Measurements from ENCODE around the gene IRF1. TPM values are rescaled to one million over a fixed set of nuclear protein-coding genes. Genes with fewer than 3 reads are reported as not detected.

Gene IRF1
- total RNA-seq, 1 experiment from 2014 or later: 5.7 TPM

DNA sequence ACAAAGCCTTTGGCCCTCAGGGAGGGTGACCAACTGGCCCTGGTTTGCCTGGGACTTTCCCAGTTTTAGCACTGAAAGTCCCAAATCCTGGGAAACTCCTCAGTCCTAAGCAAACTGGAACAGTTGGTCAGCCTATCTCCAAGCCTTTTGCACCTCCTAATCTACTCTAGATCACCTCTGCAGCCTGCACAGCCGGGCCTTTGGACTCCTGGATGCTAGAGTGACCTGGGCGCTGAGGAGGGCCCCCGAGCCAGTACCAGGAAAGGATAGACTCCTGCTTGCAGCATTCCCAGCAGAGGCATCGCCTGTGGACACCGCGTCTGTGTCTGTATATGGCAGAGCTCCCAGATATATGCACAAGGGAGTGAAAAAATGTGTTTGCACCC, 15.1 kb downstream of the IRF1 start:
- no peak for DNase-seq (ENCODE audit: low spot score)
- Histone ChIP-seq H3K9me3 (ENCODE audit: low read depth, low read length, poor library complexity, severe bottlenecking) (no peaks in the 10 kb centered on the region), H3K4me3 (ENCODE audit: low read depth, low read length, poor library complexity, severe bottlenecking) (no peak overlapping the region), H3K4me1 (ENCODE audit: insufficient read depth, low read length, poor library complexity, severe bottlenecking) (no peaks in the 10 kb centered on the region), H3K27ac (ENCODE audit: low read depth, low read length, poor library complexity, severe bottlenecking) (no peak overlapping the region), H3K27me3 (replicated peaks; ENCODE audit: insufficient read depth, low read depth, low read length, poor library complexity) (no peaks in the 10 kb centered on the region), H3K36me3 (ENCODE audit: insufficient read depth, low read length, poor library complexity, severe bottlenecking) (no peaks in the 10 kb centered on the region)
- ChIA-PET POLR2A (ENCODE audit: low non-redundant PET) (no interaction called here), CTCF (no interaction called here)
- intact Hi-C loops (cut with micrococcal nuclease; ENCODE audit: unreplicated experiment): no loop called here
- TF ChIP-seq EZH2 (IDR thresholded peaks at IDR 0.05; ENCODE audit: borderline replicate concordance, low read depth, low read length, poor library complexity, severe bottlenecking): no peak
- TF ChIP-seq, protein P1, sequence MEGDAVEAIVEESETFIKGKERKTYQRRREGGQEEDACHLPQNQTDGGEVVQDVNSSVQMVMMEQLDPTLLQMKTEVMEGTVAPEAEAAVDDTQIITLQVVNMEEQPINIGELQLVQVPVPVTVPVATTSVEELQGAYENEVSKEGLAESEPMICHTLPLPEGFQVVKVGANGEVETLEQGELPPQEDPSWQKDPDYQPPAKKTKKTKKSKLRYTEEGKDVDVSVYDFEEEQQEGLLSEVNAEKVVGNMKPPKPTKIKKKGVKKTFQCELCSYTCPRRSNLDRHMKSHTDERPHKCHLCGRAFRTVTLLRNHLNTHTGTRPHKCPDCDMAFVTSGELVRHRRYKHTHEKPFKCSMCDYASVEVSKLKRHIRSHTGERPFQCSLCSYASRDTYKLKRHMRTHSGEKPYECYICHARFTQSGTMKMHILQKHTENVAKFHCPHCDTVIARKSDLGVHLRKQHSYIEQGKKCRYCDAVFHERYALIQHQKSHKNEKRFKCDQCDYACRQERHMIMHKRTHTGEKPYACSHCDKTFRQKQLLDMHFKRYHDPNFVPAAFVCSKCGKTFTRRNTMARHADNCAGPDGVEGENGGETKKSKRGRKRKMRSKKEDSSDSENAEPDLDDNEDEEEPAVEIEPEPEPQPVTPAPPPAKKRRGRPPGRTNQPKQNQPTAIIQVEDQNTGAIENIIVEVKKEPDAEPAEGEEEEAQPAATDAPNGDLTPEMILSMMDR (conservative IDR thresholded peaks at IDR 0.05; ENCODE audit: low read depth, low read length): no peak
- no TSS peak for BruUV-seq (replicated peaks)

DNA sequence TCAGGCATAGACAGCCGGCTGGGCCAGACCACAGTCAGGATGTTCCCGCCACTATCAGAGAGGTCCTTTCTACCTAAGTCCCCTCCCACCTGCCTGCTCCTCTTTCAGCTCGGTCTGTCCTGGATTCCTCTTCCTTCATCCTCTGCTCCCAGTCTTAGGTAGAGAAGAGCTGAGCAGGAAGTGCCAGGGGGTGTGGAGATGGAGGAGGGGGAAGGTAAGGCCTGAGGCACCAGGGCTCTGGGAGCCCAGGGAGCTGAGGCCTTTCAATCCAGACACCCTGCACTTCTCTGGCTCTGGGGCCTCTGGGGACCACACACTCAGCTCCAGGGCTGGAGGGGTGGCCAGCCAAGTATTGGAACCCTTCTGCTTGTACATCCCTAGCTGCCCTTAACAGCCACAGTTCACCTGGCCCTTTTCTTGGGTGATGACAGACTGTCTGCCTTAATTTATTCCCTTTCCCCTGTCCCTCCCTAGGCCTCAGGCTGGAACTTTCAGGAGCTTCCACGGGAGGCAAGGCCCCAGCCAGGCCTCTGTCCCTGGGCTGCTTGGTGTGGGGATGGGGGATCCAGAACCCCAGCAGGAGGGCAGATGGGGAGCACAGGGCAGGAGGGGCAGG, 15.6 kb downstream of the IRF1 start:
- DNase-seq (ENCODE audit: low spot score): no peak
- CTCF ChIA-PET: no interaction called here
- Histone ChIP-seq H3K4me3 (ENCODE audit: low read depth, low read length, poor library complexity, severe bottlenecking) (no peak overlapping the region), H3K4me1 (ENCODE audit: insufficient read depth, low read length, poor library complexity, severe bottlenecking) (no peaks in the 10 kb centered on the region), H3K36me3 (ENCODE audit: insufficient read depth, low read length, poor library complexity, severe bottlenecking) (no peaks in the 10 kb centered on the region), H3K27ac (ENCODE audit: low read depth, low read length, poor library complexity, severe bottlenecking) (no peak overlapping the region), H3K27me3 (replicated peaks; ENCODE audit: insufficient read depth, low read depth, low read length, poor library complexity) (no peaks in the 10 kb centered on the region), H3K9me3 (ENCODE audit: low read depth, low read length, poor library complexity, severe bottlenecking) (no peaks in the 10 kb centered on the region)
- BruUV-seq (replicated peaks): no TSS peak
- POLR2A ChIA-PET (ENCODE audit: low non-redundant PET): no interaction called here
- intact Hi-C loops (cut with micrococcal nuclease; ENCODE audit: unreplicated experiment): no loop called here
- TF ChIP-seq EZH2 (IDR thresholded peaks at IDR 0.05; ENCODE audit: borderline replicate concordance, low read depth, low read length, poor library complexity, severe bottlenecking): no peak
- TF ChIP-seq, protein P1 (conservative IDR thresholded peaks at IDR 0.05; ENCODE audit: low read depth, low read length): no peak

GRCh38 chr5:132474131-132474723, 16.3 kb downstream of the IRF1 start:
- Histone ChIP-seq H3K27me3 (replicated peaks; ENCODE audit: insufficient read depth, low read depth, low read length, poor library complexity) (no peaks in the 10 kb centered on the region), H3K4me1 (ENCODE audit: insufficient read depth, low read length, poor library complexity, severe bottlenecking) (no peaks in the 10 kb centered on the region), H3K27ac (ENCODE audit: low read depth, low read length, poor library complexity, severe bottlenecking) (no peak overlapping the region), H3K4me3 (ENCODE audit: low read depth, low read length, poor library complexity, severe bottlenecking) (no peak overlapping the region), H3K9me3 (ENCODE audit: low read depth, low read length, poor library complexity, severe bottlenecking) (no peaks in the 10 kb centered on the region), H3K36me3 (ENCODE audit: insufficient read depth, low read length, poor library complexity, severe bottlenecking) (no peaks in the 10 kb centered on the region)
- POLR2A ChIA-PET (ENCODE audit: low non-redundant PET): no interaction called here
- intact Hi-C loops (cut with micrococcal nuclease; ENCODE audit: unreplicated experiment): no loop called here
- no peak for TF ChIP-seq EZH2 (IDR thresholded peaks at IDR 0.05; ENCODE audit: borderline replicate concordance, low read depth, low read length, poor library complexity, severe bottlenecking)
- TF ChIP-seq, protein P1 (conservative IDR thresholded peaks at IDR 0.05; ENCODE audit: low read depth, low read length): no peak
- BruUV-seq (replicated peaks): no TSS peak
- CTCF ChIA-PET: no interaction called here
- DNase-seq (ENCODE audit: low spot score): no peak

All from A673 (cell line).